ENCODE data around the gene PCSK7. TPM values are rescaled to one million over a fixed set of nuclear protein-coding genes. Genes with fewer than 3 reads are reported as not detected.

PCSK7 gene
- total RNA-seq, 1 experiment from 2014 or later = 43.6 TPM

GRCh38 chr11:117179048-117179999, 52.5 kb downstream of the PCSK7 start:
- no peaks in the 10 kb centered on the region for H3K9me2 ChIP-seq (replicated peaks; ENCODE audit: low read length)

GRCh38 chr11:117178210-117179034, 53.5 kb downstream of the PCSK7 start, which contains the start of gene SIDT2:
TSS of gene SIDT2 (plus strand) at chr11:117178743. CDS start at chr11:117179264, 521 bp downstream.
- intact Hi-C loops (cut with micrococcal nuclease) = loop anchor here (2.0 to 5.0 kb wide), 2 partner anchors 36 to 52 kb away; partner anchors contain the start of gene PAFAH1B2
- peak within 1 kb of the TSS; percentile 32 for H3K27ac ChIP-seq (ENCODE audit: low read length)
- POLR2A ChIA-PET (ENCODE audit: unreplicated experiment) = interaction anchor here (0.5 to 0.9 kb wide), 2 partner anchors 16 to 34 kb away, joined by 4 read pairs; partner anchors contain the start of gene PAFAH1B2

More at GRCh38 chr11:117179048-117179999, 52.5 kb downstream of the PCSK7 start:
- peak overlapping the region; percentile 97 for H3K4me3 ChIP-seq (ENCODE audit: low read length)
- no peaks in the 10 kb centered on the region for H3K9me3 ChIP-seq (ENCODE audit: low read length)
- peak overlapping the region; percentile 67 for H3K9ac ChIP-seq (ENCODE audit: low read length)
- intact Hi-C loops (cut with micrococcal nuclease) = loop anchor here (2.0 to 5.0 kb wide), 2 partner anchors 37 to 51 kb away; partner anchors contain the start of gene PAFAH1B2
- TF ChIP-seq EZH2phosphoT487 (IDR thresholded peaks at IDR 0.05; ENCODE audit: borderline replicate concordance, low read length) = no peak
- H2AFZ ChIP-seq (ENCODE audit: low read length) = peak overlapping the region; percentile 95
- no peaks in the 10 kb centered on the region for H3K36me3 ChIP-seq (ENCODE audit: low read depth, low read length)
- H3K4me1 ChIP-seq (ENCODE audit: insufficient read depth, low read length) = peaks cover 32% of the 10 kb centered on the region
- TSS peak; percentile 36 for BruUV-seq (replicated peaks)
- CTCF ChIA-PET = interaction anchor here (0.6 to 1.1 kb wide), 3 partner anchors 35 to 1511 kb away, joined by 3 to 6 read pairs (median 3); partner anchors contain the start of gene PAFAH1B2
- POLR2A ChIA-PET (ENCODE audit: unreplicated experiment) = interaction anchor here (0.5 kb wide), 2 partner anchors 35 to 391 kb away, joined by 3 read pairs; partner anchors contain the start of genes PAFAH1B2 and ZPR1
- peak overlapping the region; percentile 100 for H3K4me2 ChIP-seq (ENCODE audit: low read length)
- no peaks in the 10 kb centered on the region for H3F3A ChIP-seq (ENCODE audit: low read length, unreplicated experiment)
- no peaks in the 10 kb centered on the region for H4K20me1 ChIP-seq (ENCODE audit: low read length)
- no peaks in the 10 kb centered on the region for H3K27me3 ChIP-seq (ENCODE audit: low read length)
- no peaks in the 10 kb centered on the region for H3K79me2 ChIP-seq (ENCODE audit: low read length)
- H3K27ac ChIP-seq (ENCODE audit: low read length) = no peak overlapping the region
- ATAC-seq = peak; percentile 48
- peak; percentile 25 for DNase-seq

More at GRCh38 chr11:117178210-117179034, 53.5 kb downstream of the PCSK7 start, which contains the start of gene SIDT2:
- BruUV-seq (replicated peaks) = no TSS peak
- Histone ChIP-seq H3F3A (ENCODE audit: low read length, unreplicated experiment) (peaks cover 4% of the 10 kb centered on the region), H4K20me1 (ENCODE audit: low read length) (no peaks in the 10 kb centered on the region), H3K27me3 (ENCODE audit: low read length) (no peaks in the 10 kb centered on the region), H3K36me3 (ENCODE audit: low read depth, low read length) (no peaks in the 10 kb centered on the region), H3K4me1 (ENCODE audit: insufficient read depth, low read length) (peaks cover 24% of the 10 kb centered on the region), H3K79me2 (ENCODE audit: low read length) (no peaks in the 10 kb centered on the region), H3K9me3 (ENCODE audit: low read length) (no peaks in the 10 kb centered on the region), H2AFZ (ENCODE audit: low read length) (peak within 1 kb of the TSS; percentile 95), H3K9ac (ENCODE audit: low read length) (peak within 1 kb of the TSS; percentile 67), H3K4me2 (ENCODE audit: low read length) (peak within 1 kb of the TSS; percentile 100), H3K9me2 (replicated peaks; ENCODE audit: low read length) (no peaks in the 10 kb centered on the region), H3K4me3 (ENCODE audit: low read length) (peak within 1 kb of the TSS; percentile 97)
- TF ChIP-seq EZH2 (IDR thresholded peaks at IDR 0.05; ENCODE audit: low read length, unreplicated experiment) (no peak), EZH2phosphoT487 (IDR thresholded peaks at IDR 0.05; ENCODE audit: borderline replicate concordance, low read length) (no peak)
- TF ChIP-seq, protein P1, sequence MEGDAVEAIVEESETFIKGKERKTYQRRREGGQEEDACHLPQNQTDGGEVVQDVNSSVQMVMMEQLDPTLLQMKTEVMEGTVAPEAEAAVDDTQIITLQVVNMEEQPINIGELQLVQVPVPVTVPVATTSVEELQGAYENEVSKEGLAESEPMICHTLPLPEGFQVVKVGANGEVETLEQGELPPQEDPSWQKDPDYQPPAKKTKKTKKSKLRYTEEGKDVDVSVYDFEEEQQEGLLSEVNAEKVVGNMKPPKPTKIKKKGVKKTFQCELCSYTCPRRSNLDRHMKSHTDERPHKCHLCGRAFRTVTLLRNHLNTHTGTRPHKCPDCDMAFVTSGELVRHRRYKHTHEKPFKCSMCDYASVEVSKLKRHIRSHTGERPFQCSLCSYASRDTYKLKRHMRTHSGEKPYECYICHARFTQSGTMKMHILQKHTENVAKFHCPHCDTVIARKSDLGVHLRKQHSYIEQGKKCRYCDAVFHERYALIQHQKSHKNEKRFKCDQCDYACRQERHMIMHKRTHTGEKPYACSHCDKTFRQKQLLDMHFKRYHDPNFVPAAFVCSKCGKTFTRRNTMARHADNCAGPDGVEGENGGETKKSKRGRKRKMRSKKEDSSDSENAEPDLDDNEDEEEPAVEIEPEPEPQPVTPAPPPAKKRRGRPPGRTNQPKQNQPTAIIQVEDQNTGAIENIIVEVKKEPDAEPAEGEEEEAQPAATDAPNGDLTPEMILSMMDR (conservative IDR thresholded peaks at IDR 0.05; ENCODE audit: low read depth, low read length) = no peak
- CTCF ChIA-PET = interaction anchor here (1.1 kb wide), 2 partner anchors 34 to 53 kb away, joined by 3 read pairs; partner anchors contain the start of gene PAFAH1B2
- ATAC-seq = peak; percentile 88
- peak; percentile 98 for DNase-seq
